Measurements from ENCODE around the gene MAGEB4. TPM values are rescaled to one million over a fixed set of nuclear protein-coding genes. Genes with fewer than 3 reads are reported as not detected.
"Not testable (repeated sequence)": the region's sequence is repeated elsewhere in the genome, so short reads cannot be mapped to it uniquely, and the experiment has no call there.

The MAGEB4 gene, protein sequence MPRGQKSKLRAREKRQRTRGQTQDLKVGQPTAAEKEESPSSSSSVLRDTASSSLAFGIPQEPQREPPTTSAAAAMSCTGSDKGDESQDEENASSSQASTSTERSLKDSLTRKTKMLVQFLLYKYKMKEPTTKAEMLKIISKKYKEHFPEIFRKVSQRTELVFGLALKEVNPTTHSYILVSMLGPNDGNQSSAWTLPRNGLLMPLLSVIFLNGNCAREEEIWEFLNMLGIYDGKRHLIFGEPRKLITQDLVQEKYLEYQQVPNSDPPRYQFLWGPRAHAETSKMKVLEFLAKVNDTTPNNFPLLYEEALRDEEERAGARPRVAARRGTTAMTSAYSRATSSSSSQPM
- total RNA-seq (under 1 TPM in 1 of 7 donors, not detected in 6; 0.10 TPM), polyA plus RNA-seq (not detected)
- long read RNA-seq, donor 1 = 0 reads
- long read RNA-seq, donor 2 = 0 reads
- long read RNA-seq, donor 3 = 0 reads

DNA sequence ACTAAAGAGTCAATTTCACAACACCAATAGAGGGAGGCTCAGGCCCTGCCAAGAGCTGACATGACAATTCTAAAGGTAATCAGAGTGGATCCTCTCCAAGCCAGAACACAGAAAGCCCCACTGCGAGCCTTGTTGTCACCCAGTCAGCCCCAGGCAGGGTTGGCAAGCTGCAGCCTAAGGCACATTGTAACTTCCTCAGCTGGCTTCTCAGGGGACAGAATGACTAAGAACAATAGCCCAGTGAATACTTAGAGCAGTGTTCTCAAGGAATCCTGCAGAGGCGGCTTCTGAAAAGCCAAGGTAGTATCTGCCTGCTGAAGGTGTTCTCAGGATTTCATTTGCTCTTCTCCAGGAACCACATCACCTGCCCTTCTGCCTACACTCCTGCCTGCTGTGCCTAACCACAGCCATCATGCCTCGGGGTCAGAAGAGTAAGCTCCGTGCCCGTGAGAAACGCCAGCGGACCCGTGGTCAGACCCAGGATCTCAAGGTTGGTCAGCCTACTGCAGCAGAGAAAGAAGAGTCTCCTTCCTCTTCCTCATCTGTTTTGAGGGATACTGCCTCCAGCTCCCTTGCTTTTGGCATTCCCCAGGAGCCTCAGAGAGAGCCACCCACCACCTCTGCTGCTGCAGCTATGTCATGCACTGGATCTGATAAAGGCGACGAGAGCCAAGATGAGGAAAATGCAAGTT is at the start of gene MAGEB4:
Gene MAGEB4, plus strand, starts transcription at position 277 of the 692 bp plus-strand sequence. Its CDS starts 136 bp downstream, at position 413.
- H3K9me3 ChIP-seq = no peaks in the 10 kb centered on the region
- no peaks in the 10 kb centered on the region for H3K27me3 ChIP-seq
- no peaks in the 10 kb centered on the region for H3K4me1 ChIP-seq (ENCODE audit: insufficient read depth)
- no peak within 1 kb of the TSS for H3K4me3 ChIP-seq
- TF ChIP-seq POLR2A (IDR thresholded peaks at IDR 0.05) = no peak
- TF ChIP-seq EP300 (IDR thresholded peaks at IDR 0.05) = no peak
- no peak for TF ChIP-seq CTCF (IDR thresholded peaks at IDR 0.05)
- WGBS, 3 donors = 85 to 93% (median 86%) methylated on average over 10 of the region's 10 CpGs
- intact Hi-C loops (cut with DNase I) = no loop called here
- H3K27ac ChIP-seq = no peak within 1 kb of the TSS
- DNase-seq = no peak
- no peaks in the 10 kb centered on the region for H3K36me3 ChIP-seq

DNA sequence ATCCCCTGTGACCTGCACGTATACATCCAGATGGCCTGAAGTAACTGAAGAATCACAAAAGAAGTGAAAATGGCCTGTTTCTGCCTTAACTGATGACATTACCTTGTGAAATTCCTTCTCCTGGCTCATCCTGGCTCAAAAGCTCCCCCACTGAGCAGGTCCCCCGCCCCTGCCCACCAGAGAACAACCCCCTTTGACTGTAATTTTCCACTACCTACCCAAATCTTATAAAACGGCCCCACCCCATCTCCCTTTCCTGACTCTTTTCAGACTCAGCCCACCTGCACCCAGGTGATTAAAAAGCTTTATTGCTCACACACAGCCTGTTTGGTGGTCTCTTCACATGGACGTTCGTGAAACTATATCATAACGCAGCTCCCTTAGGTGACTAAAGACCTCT is 47.9 kb upstream of the MAGEB4 start:
- H3K27ac ChIP-seq; H3K4me1 ChIP-seq (ENCODE audit: insufficient read depth); intact Hi-C loops (cut with DNase I); H3K9me3 ChIP-seq; H3K36me3 ChIP-seq; H3K27me3 ChIP-seq; H3K4me3 ChIP-seq; DNase-seq: not testable (repeated sequence)
- WGBS, 3 donors = 58 to 72% (median 71%) methylated on average over 6 of the region's 6 CpGs

DNA sequence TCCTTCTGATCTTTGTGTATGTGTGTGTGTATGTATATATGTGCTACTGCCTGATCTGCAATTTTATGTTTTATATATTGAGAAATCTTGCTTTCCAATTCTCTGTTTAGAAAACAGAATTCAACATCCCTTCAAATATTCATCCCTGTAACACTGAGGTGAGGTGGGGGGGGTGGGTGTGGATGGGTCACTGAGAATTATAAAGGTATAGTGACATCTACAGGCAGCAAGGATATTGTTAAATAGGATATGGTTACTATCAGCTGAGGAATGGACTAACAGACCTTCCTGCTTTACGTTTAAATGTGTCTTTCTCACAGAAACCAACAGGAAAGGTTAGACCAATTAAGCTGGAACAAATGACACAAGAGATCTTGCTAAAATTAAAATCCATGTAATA is 45.5 kb upstream of the MAGEB4 start:
- intact Hi-C loops (cut with DNase I) = no loop called here
- no peak for DNase-seq
- Histone ChIP-seq H3K36me3 (no peaks in the 10 kb centered on the region), H3K9me3 (no peaks in the 10 kb centered on the region), H3K4me3 (no peak overlapping the region), H3K27ac (no peak overlapping the region), H3K27me3 (no peaks in the 10 kb centered on the region), H3K4me1 (ENCODE audit: insufficient read depth) (no peaks in the 10 kb centered on the region)
- 7 to 16% (median 15%) methylated on average over 1 of the region's 1 CpG for WGBS, 3 donors
- TF ChIP-seq POLR2A (IDR thresholded peaks at IDR 0.05) (no peak), EP300 (IDR thresholded peaks at IDR 0.05) (no peak)

- H3K36me3 ChIP-seq = no peaks in the 10 kb centered on the region
- no peak for TF ChIP-seq CTCF (IDR thresholded peaks at IDR 0.05)
Observed at GRCh38 chrX:30212172-30212571, 29.6 kb upstream of the MAGEB4 start.

GRCh38 chrX:30215357-30215843 is 26.4 kb upstream of the MAGEB4 start, which contains the start of gene MAGEB2:
MAGEB2 (plus strand) TSS chrX:30215563; CDS start chrX:30218581, 3,018 bp downstream.
- no peaks in the 10 kb centered on the region for H3K36me3 ChIP-seq
- no peaks in the 10 kb centered on the region for H3K27me3 ChIP-seq
- H3K27ac ChIP-seq = no peak within 1 kb of the TSS
- no peak within 1 kb of the TSS for H3K4me3 ChIP-seq
- WGBS, 3 donors = 81 to 90% (median 82%) methylated on average over 29 of the region's 29 CpGs
- no peak for TF ChIP-seq EP300 (IDR thresholded peaks at IDR 0.05)
- TF ChIP-seq POLR2A (IDR thresholded peaks at IDR 0.05) = no peak
- TF ChIP-seq CTCF (IDR thresholded peaks at IDR 0.05) = no peak
- H3K4me1 ChIP-seq (ENCODE audit: insufficient read depth) = no peaks in the 10 kb centered on the region
- no peaks in the 10 kb centered on the region for H3K9me3 ChIP-seq
- intact Hi-C loops (cut with DNase I) = no loop called here
- no peak for DNase-seq

More at GRCh38 chrX:30212172-30212571, 29.6 kb upstream of the MAGEB4 start:
- H3K27me3 ChIP-seq = no peaks in the 10 kb centered on the region
- intact Hi-C loops (cut with DNase I) = no loop called here
- no peak overlapping the region for H3K27ac ChIP-seq
- H3K4me3 ChIP-seq = no peak overlapping the region
- H3K4me1 ChIP-seq (ENCODE audit: insufficient read depth) = no peaks in the 10 kb centered on the region
- H3K9me3 ChIP-seq = no peaks in the 10 kb centered on the region
- no peak for DNase-seq
- 49 to 59% (median 50%) methylated on average over 2 of the region's 2 CpGs for WGBS, 3 donors
